Measurements from ENCODE around the gene TMEM130. TPM values are rescaled to one million over a fixed set of nuclear protein-coding genes. Genes with fewer than 3 reads are reported as not detected.

TMEM130 gene
- total RNA-seq, 4 donors from 2014 or later: 0.12 to 0.57 TPM; not detected in 2

DNA sequence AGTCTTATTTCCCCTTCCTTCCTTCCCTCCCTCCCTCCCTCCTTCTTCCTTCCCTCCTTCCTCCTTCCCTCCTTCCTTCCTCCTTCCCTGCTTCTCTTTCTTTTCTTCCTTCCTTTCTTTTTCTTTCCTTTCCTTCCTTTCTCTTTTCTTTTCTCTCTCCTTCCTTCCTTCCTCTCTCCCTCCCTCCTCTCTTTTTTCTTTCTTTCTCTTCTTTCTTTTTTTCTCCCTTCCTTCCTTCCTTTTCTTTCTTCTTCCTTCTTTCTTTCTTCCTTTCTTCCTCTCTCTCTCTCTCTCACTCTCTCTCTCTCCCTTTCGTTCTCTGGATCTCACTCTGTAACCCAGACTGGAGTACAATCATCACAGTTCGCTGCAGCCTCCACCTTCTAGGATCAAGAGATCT lies 6.2 kb downstream of the TMEM130 start:
- peaks cover 0 to 35% (median 0%) of the 10 kb centered on the region in 4 donors for H3K27me3 ChIP-seq
- H3K36me3 ChIP-seq: no peaks in the 10 kb centered on the region
- no peaks in the 10 kb centered on the region for H3K4me1 ChIP-seq
- TF ChIP-seq, protein P1, sequence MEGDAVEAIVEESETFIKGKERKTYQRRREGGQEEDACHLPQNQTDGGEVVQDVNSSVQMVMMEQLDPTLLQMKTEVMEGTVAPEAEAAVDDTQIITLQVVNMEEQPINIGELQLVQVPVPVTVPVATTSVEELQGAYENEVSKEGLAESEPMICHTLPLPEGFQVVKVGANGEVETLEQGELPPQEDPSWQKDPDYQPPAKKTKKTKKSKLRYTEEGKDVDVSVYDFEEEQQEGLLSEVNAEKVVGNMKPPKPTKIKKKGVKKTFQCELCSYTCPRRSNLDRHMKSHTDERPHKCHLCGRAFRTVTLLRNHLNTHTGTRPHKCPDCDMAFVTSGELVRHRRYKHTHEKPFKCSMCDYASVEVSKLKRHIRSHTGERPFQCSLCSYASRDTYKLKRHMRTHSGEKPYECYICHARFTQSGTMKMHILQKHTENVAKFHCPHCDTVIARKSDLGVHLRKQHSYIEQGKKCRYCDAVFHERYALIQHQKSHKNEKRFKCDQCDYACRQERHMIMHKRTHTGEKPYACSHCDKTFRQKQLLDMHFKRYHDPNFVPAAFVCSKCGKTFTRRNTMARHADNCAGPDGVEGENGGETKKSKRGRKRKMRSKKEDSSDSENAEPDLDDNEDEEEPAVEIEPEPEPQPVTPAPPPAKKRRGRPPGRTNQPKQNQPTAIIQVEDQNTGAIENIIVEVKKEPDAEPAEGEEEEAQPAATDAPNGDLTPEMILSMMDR (IDR thresholded peaks at IDR 0.05): no peak
- no peak for TF ChIP-seq POLR2A (IDR thresholded peaks at IDR 0.05)
- H3K27ac ChIP-seq: no peak overlapping the region
- no peak overlapping the region for H3K4me3 ChIP-seq
- intact Hi-C loops (cut with DNase I): no loop called here
- no peak for DNase-seq
- WGBS, 2 donors: 58 to 80% methylated on average over 2 of the region's 2 CpGs
- H3K9me3 ChIP-seq: no peaks in the 10 kb centered on the region

DNA sequence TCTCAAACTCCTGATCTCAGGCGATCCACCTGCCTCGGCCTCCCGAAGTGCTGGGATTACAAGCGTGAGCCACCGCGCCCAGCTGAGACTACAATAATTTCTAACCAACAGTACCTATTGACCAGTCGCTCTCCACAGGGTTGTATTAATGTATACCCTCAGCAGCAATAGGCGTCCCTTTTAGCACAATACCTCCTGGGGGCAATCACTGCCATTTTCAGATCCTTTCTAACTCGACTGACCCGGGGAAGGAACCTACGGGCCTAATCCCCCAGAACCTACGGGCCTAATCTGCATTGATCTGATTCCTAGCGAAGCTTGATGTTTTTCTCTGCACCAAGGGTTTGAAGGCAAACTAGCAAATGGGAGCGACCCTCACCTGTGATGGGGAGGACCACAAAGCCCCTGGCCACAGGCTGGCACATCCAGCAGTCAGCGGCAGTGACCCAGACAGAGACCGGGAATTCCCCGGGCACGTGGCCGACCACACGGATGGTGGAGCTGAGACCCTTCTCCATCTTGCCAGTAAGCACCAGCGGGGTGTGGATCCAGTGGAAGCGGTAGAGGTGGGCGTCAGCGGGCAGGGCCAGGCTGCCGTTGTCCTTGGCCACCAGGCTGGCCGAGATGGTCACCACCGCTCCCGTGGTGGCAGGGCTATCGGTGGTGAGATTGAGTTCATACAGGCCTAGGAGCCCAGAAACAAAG lies 6.9 kb downstream of the TMEM130 start:
- Histone ChIP-seq H3K9me3 (no peaks in the 10 kb centered on the region), H3K4me1 (no peaks in the 10 kb centered on the region), H3K27me3 (peaks cover 0 to 33% (median 0%) of the 10 kb centered on the region in 4 donors), H3K36me3 (no peaks in the 10 kb centered on the region), H3K4me3 (no peak overlapping the region), H3K27ac (no peak overlapping the region)
- no peak for DNase-seq
- intact Hi-C loops (cut with DNase I): no loop called here
- 93 to 94% methylated on average over 13 to 23 of the region's 29 CpGs for WGBS, 2 donors
- TF ChIP-seq, protein P1 (IDR thresholded peaks at IDR 0.05): no peak
- TF ChIP-seq POLR2A (IDR thresholded peaks at IDR 0.05): no peak

DNA sequence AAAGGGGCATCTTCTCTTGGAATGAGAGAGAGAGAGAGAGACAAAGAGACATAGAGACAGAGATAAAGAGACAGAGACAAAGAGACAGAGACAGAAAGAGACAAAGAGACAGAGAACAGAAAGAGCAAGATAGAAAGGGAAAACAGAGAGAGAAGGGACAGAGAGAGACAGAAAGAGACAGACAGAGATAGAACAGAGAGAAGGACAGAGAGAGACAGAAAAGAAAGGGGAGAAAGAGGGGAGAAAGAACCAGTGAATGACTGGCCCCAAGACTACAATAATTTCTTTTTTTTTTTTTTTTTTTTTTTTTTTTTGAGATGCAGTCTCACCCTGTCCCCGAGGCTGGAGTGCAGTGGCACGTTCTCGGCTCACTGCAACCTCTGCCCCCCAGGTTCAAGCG lies 7.6 kb downstream of the TMEM130 start:
- WGBS, 2 donors: 63 to 87% methylated on average over 3 to 4 of the region's 4 CpGs
- no peaks in the 10 kb centered on the region for H3K4me1 ChIP-seq
- H3K36me3 ChIP-seq: no peaks in the 10 kb centered on the region
- H3K4me3 ChIP-seq: no peak overlapping the region
- no peak overlapping the region for H3K27ac ChIP-seq
- no peaks in the 10 kb centered on the region for H3K9me3 ChIP-seq
- no peak for DNase-seq
- intact Hi-C loops (cut with DNase I): no loop called here
- peaks cover 0 to 27% (median 0%) of the 10 kb centered on the region in 4 donors for H3K27me3 ChIP-seq
- TF ChIP-seq, protein P1 (IDR thresholded peaks at IDR 0.05): no peak
- no peak for TF ChIP-seq POLR2A (IDR thresholded peaks at IDR 0.05)

DNA sequence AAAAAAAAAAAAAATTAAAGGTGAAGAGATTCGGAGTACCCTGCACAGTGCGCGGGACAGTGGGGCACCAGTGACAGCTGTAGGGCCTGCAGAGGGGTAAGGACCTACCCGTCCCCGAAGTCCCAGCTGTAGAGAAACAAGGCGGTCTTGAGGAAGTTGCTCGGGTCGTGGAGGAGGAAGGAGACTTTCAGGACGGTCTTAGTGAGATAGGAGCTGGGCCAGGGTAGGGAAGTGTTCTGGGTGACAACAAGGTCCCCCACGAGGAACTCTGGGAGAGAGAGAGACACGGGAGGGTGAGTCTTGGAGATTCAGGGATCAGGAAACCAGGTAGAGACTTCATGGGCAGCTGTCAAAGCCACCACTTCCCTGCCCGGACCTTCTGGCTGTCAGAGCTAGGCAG lies 9.7 kb downstream of the TMEM130 start:
- 70 to 79% methylated on average over 12 of the region's 12 CpGs for WGBS, 2 donors
- H3K36me3 ChIP-seq: no peaks in the 10 kb centered on the region
- H3K9me3 ChIP-seq: no peaks in the 10 kb centered on the region
- intact Hi-C loops (cut with DNase I): no loop called here
- no peak for DNase-seq
- H3K27ac ChIP-seq: no peak overlapping the region
- H3K4me1 ChIP-seq: no peaks in the 10 kb centered on the region
- TF ChIP-seq POLR2A (IDR thresholded peaks at IDR 0.05): no peak
- TF ChIP-seq, protein P1 (IDR thresholded peaks at IDR 0.05): no peak
- H3K4me3 ChIP-seq: no peak overlapping the region
- peaks cover 0 to 15% (median 0%) of the 10 kb centered on the region in 4 donors for H3K27me3 ChIP-seq

DNA sequence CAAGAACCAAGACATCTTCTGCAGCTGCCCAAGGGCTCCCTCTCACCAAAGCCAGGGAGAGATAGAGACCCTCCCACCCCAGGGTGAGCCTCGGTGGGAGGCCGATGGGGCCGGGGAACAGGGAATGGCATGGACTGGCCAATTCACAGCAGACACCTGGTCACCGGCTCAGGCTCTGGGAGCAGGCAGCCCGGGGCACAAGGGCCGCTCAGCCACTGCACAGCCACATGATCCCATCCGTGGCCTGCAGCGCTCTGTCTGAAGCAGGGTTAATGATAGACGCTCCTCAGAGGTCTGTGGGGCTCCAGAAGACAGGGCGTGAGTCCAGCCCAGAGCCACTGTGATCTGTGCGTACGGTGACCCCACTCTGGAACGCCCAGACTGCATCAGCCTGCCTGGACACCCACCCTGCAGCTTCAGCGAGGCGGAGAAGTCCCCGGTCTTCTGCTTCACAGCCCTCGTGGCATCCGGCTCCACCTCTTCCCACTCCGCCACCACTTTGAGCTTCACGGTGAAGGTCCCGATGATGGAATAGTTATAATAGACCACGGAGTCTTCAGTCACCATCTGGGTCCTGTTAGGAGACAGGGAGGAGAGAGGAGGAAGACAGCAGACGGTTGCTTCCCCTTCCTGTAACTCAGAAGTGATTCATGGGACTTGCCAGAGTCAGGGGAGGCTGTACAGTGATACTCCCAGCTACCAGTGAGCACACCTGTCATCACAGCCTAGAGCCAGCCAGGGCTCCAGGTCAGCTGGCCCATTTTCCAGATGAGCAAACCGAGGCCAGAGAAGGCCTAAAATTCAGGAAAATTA lies 14.0 kb downstream of the TMEM130 start:
- DNase-seq: no peak
- Histone ChIP-seq H3K9me3 (no peaks in the 10 kb centered on the region), H3K36me3 (no peaks in the 10 kb centered on the region), H3K27ac (no peak overlapping the region), H3K4me1 (no peaks in the 10 kb centered on the region), H3K27me3 (peaks cover 0 to 17% (median 0%) of the 10 kb centered on the region in 4 donors), H3K4me3 (no peak overlapping the region)
- WGBS, 2 donors: 50 to 71% methylated on average over 3 to 11 of the region's 24 CpGs
- intact Hi-C loops (cut with DNase I): no loop called here
- TF ChIP-seq, protein P1 (IDR thresholded peaks at IDR 0.05): no peak
- no peak for TF ChIP-seq POLR2A (IDR thresholded peaks at IDR 0.05)
